HepG2 (cell line): ENCODE measurements around the gene PPP1R9B. TPM values are rescaled to one million over a fixed set of nuclear protein-coding genes. Genes with fewer than 3 reads are reported as not detected.

Source experiments
- ATAC-seq: fragments of 200-7000 bp; cut with Tn5 transposase; 3 replicates; pipeline ENCODE4 v1.9.1; 2020; ENCODE audit warnings: mild to moderate bottlenecking, moderate library complexity
- BruUV-seq: library from RNA; stranded (reverse); fragments of 400-500 nt; replicated peaks from 2 replicates; lab custom pipeline; 2021; lab: Mats Ljungman, UMichigan
- CTCF ChIA-PET: fragments of 300-600 bp; formaldehyde crosslinking; extraction: SDS; loops from one replicate; lab custom pipeline; 2021; ENCODE audit warnings: low total read pairs, inconsistent platforms, low intra/inter-chr PET ratio; lab: Yijun Ruan, JAX
- POLR2A ChIA-PET: fragments of 350-600 bp; sonication (Branson Sonifier 250); formaldehyde crosslinking; loops from one replicate; lab custom pipeline; 2020; ENCODE audit warnings: antibody characterized with exemption, inconsistent platforms; lab: Yijun Ruan, JAX
- DNase-seq: peaks from one replicate; pipeline ENCODE4 v3.0.0-alpha.2; 2015; ENCODE audit warnings: low spot score
- FAIRE-seq: peaks from 3 replicates; lab custom pipeline; 2011; peaks lifted over from hg19 to GRCh38; lab: Jason Lieb, UNC
- H2AFZ ChIP-seq: one replicate; pipeline ENCODE4 v1.6.1; 2011; ENCODE audit warnings: low read length, inconsistent platforms
- H3K27ac ChIP-seq: fragments of 300-600 bp; 3 replicates; pipeline ENCODE4 v1.8.0; 2011; ENCODE audit warnings: mixed run types, mild to moderate bottlenecking, mixed read lengths, low read length, inconsistent platforms; ENCODE audit not compliant: insufficient read depth; ENCODE audit errors: extremely low read length
- H3K27me3 ChIP-seq, 2 experiments: fragments of 200-600 bp in 1 of 2; 2 replicates in 1 of 2; 3 replicates in 1 of 2; pipeline versions ENCODE4 v1.6.0 to v1.8.0; 2011; ENCODE audit warnings: low read length in 2 of 2, mild to moderate bottlenecking in 2 of 2, moderate library complexity in 2 of 2, inconsistent platforms in 1 of 2; ENCODE audit not compliant: insufficient read depth in 2 of 2, control insufficient read depth in 1 of 2
- H3K36me3 ChIP-seq, 2 experiments: fragments of 200-600 bp in 1 of 2; replicated peaks in 1 of 2; 2 replicates in 1 of 2; 3 replicates in 1 of 2; pipeline versions ENCODE4 v1.5.1 to v1.8.0; 2011; ENCODE audit warnings: low read length in 2 of 2, inconsistent platforms in 1 of 2; ENCODE audit not compliant: insufficient read depth in 2 of 2, control insufficient read depth in 1 of 2
- H3K4me1 ChIP-seq: 2 replicates; pipeline ENCODE4 v1.5.1; 2012; ENCODE audit warnings: low read length, inconsistent platforms; ENCODE audit not compliant: insufficient read depth
- H3K4me2 ChIP-seq: 2 replicates; pipeline ENCODE4 v1.6.0; 2011; ENCODE audit warnings: low read depth, low read length, inconsistent platforms
- H3K4me3 ChIP-seq, 3 experiments: fragments of 200-600 bp in 1 of 3; sonication (generic), shearing (Covaris generic) in 1 of 3; replicated peaks in 1 of 3; 2 replicates each; pipeline ENCODE4 v1.5.1; 2011 to 2016; ENCODE audit warnings: low read length in 3 of 3, inconsistent platforms in 2 of 3, low read depth in 2 of 3, mild to moderate bottlenecking in 2 of 3, control low read depth in 1 of 3, mixed read lengths in 1 of 3; ENCODE audit not compliant: insufficient read depth in 1 of 3
- H3K79me2 ChIP-seq: one replicate; pipeline ENCODE4 v1.6.1; 2011; ENCODE audit warnings: low read length, inconsistent platforms; ENCODE audit not compliant: insufficient read depth
- H3K9ac ChIP-seq: 2 replicates; pipeline ENCODE4 v1.6.0; 2011; ENCODE audit warnings: mild to moderate bottlenecking, low read depth, low read length, inconsistent platforms; ENCODE audit not compliant: insufficient read depth
- H3K9me3 ChIP-seq: 2 replicates; pipeline ENCODE4 v1.5.1; 2012; ENCODE audit warnings: mild to moderate bottlenecking, low read length
- H4K20me1 ChIP-seq: 2 replicates; pipeline ENCODE4 v1.6.0; 2011; ENCODE audit warnings: inconsistent platforms, mild to moderate bottlenecking, low read length, moderate library complexity; ENCODE audit not compliant: insufficient read depth
- SRSF1 ChIP-seq: fragments of 200-400 bp; formaldehyde crosslinking; optimal IDR thresholded peaks from 2 replicates; pipeline ENCODE3; 2017; ENCODE audit warnings: mild to moderate bottlenecking, low read depth, low read length, moderate library complexity
- WGBS: methylation state at CpG from one replicate; pipeline ENCODE4 v1.1.6; 2017; ENCODE audit warnings: low lambda C conversion rate; 5-methylcytosine and 5-hydroxymethylcytosine counted together
- in situ Hi-C: cut with HindIII; loops from 2 replicates; pipeline ENCODE4 v1.10.0; 2017; ENCODE audit warnings: low pct_unique_long_range_greater_than_20kb; ENCODE audit not compliant: extremely low pct_ligation_motif_present
- intact Hi-C: fragments of 100-400 bp; cut with micrococcal nuclease; formaldehyde crosslinking; loops from one replicate; pipeline ENCODE4 v1.10.0; 2022; ENCODE audit not compliant: unreplicated experiment
- polyA plus RNA-seq, 8 experiments: library from polyadenylated mRNA; depleted of rRNA in 3 of 8; stranded (reverse) in 7 of 8; unstranded in 1 of 8; fragments of >200 nt; fragmentation: Illumina TruSeq in 4 of 8; extraction: Trizol in 4 of 8; gene quantifications; 2 replicates each; pipeline versions ENCODE4 v1.2.1 to v1.2.3, GENCODE V29; 2011 to 2016; ENCODE audit warnings: low read depth in 4 of 8, missing spikeins in 1 of 8, mixed read lengths in 1 of 8; ENCODE audit not compliant: insufficient read depth in 1 of 8
- total RNA-seq, 5 experiments: library from RNA; depleted of rRNA; stranded (reverse); fragments of >200 nt; fragmentation: Illumina TruSeq; extraction: Trizol; gene quantifications; 2 replicates each; pipeline ENCODE4 v1.2.3, GENCODE V29; 2016; ENCODE audit warnings: low read depth in 1 of 5
- TF ChIP-seq, protein P1 (sequence below), 2 experiments: fragments of 450-650 bp in 1 of 2; sonication (generic) in 1 of 2; formaldehyde crosslinking in 1 of 2; IDR thresholded peaks; 2 replicates each; pipeline versions ENCODE4 v1.6.1 to v1.8.0; 2016 to 2022; ENCODE audit warnings: antibody characterized with exemption in 1 of 2, mild to moderate bottlenecking in 1 of 2, missing genetic modification reagents in 1 of 2

PPP1R9B gene
- total and polyA plus RNA-seq, 2 of the 13 experiments (the other 11 are each of a cell fraction or from before 2014, with no cell fraction given) = 9.4 to 15.8 TPM

DNA sequence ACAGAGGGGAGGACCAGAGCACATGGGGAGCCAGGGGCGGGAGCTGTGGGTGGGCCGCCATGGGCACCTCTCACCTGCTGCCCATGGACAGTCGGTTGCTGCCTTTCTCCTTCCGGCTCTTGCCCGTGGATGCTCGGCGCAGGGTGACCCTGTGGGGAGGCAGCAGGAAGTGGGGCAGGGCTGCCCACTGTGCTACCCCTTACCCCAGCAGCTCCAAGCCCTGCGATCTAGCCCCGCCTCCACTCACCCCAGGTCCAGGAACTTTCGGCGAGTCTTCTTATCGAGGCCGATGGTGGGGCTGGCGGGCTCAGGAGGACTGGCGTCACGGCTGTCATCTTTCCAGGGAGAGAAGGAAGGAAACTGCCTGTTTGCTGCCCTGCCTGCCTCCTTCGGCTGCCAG is 34.7 kb downstream of the PPP1R9B start:
- H3K4me2 ChIP-seq = no peak overlapping the region
- POLR2A ChIA-PET = no interaction called here
- H3K27me3 ChIP-seq = peaks cover 0 to 40% of the 10 kb centered on the region in 2 experiments; a peak in 3 of 5 replicates
- TF ChIP-seq SRSF1 = peak; percentile 43
- TF ChIP-seq, protein P1, sequence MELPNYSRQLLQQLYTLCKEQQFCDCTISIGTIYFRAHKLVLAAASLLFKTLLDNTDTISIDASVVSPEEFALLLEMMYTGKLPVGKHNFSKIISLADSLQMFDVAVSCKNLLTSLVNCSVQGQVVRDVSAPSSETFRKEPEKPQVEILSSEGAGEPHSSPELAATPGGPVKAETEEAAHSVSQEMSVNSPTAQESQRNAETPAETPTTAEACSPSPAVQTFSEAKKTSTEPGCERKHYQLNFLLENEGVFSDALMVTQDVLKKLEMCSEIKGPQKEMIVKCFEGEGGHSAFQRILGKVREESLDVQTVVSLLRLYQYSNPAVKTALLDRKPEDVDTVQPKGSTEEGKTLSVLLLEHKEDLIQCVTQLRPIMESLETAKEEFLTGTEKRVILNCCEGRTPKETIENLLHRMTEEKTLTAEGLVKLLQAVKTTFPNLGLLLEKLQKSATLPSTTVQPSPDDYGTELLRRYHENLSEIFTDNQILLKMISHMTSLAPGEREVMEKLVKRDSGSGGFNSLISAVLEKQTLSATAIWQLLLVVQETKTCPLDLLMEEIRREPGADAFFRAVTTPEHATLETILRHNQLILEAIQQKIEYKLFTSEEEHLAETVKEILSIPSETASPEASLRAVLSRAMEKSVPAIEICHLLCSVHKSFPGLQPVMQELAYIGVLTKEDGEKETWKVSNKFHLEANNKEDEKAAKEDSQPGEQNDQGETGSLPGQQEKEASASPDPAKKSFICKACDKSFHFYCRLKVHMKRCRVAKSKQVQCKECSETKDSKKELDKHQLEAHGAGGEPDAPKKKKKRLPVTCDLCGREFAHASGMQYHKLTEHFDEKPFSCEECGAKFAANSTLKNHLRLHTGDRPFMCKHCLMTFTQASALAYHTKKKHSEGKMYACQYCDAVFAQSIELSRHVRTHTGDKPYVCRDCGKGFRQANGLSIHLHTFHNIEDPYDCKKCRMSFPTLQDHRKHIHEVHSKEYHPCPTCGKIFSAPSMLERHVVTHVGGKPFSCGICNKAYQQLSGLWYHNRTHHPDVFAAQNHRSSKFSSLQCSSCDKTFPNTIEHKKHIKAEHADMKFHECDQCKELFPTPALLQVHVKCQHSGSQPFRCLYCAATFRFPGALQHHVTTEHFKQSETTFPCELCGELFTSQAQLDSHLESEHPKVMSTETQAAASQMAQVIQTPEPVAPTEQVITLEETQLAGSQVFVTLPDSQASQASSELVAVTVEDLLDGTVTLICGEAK (IDR thresholded peaks at IDR 0.05) = no peak
- TF ChIP-seq, protein P1 (CRISPR knock-in tag; IDR thresholded peaks at IDR 0.05) = no peak
- no TSS peak for BruUV-seq
- WGBS = 85% methylated on average over 5 of the region's 17 CpGs
- H3K4me3 ChIP-seq = no peak overlapping the region
- ATAC-seq (no peak), DNase-seq (no peak), FAIRE-seq (no peak)
- H3K36me3 ChIP-seq = no peaks in the 10 kb centered on the region
- no peak overlapping the region for H3K9ac ChIP-seq
- peaks cover 84% of the 10 kb centered on the region for H3K4me1 ChIP-seq
- no peaks in the 10 kb centered on the region for H3K79me2 ChIP-seq
- in situ Hi-C loops = loop anchor here (5.0 kb wide), 1 partner anchor 47 kb away; no protein-coding TSS in a partner anchor
- CTCF ChIA-PET = interaction anchor here (3.6 kb wide), 1 partner anchor 21 kb away, joined by 15 read pairs; the partner anchor contains the start of gene PDK2
- no peaks in the 10 kb centered on the region for H4K20me1 ChIP-seq
- no peak overlapping the region for H3K27ac ChIP-seq
- intact Hi-C loops = no loop called here
- H2AFZ ChIP-seq = no peak overlapping the region
- H3K9me3 ChIP-seq = no peaks in the 10 kb centered on the region
